Brain microvascular endothelial cell (primary cell): ENCODE results near the gene MLLT6.

Experiments used
- DNase-seq: peaks from one replicate; pipeline ENCODE4 v3.0.0-alpha.2; 2020
- H3K27ac ChIP-seq: fragments of 250-450 bp; sonication (Bioruptor Pico); 2 replicates; pipeline ENCODE4 v1.5.1; 2020; ENCODE audit warnings: mild to moderate bottlenecking, moderate library complexity
- H3K27me3 ChIP-seq: fragments of 250-450 bp; sonication (Bioruptor Pico); replicated peaks from 2 replicates; pipeline ENCODE4 v1.5.1; 2020; ENCODE audit warnings: mild to moderate bottlenecking
- H3K36me3 ChIP-seq: fragments of 250-450 bp; sonication (Bioruptor Pico); replicated peaks from 2 replicates; pipeline ENCODE4 v1.5.1; 2020; ENCODE audit warnings: mild to moderate bottlenecking
- H3K4me3 ChIP-seq: 2 replicates; pipeline ENCODE4 v1.5.1; 2011; ENCODE audit warnings: low read depth, mild to moderate bottlenecking, control low read depth, low read length, moderate library complexity
- CTCF ChIP-seq: IDR thresholded peaks from 2 replicates; pipeline ENCODE4 v1.5.1; 2011; ENCODE audit warnings: low read depth, mild to moderate bottlenecking, moderate library complexity, low read length, control low read depth, inconsistent platforms; ENCODE audit errors: missing control alignments
- in situ Hi-C: cut with HindIII; loops from 2 replicates; pipeline ENCODE4 v1.10.0; 2017; ENCODE audit warnings: low sequenced_read_pairs, low pct_ligation_motif_present

MLLT6 gene

GRCh38 chr17:38685491-38685890, 19.6 kb upstream of the MLLT6 start:
- DNase-seq = no peak
- no peaks in the 10 kb centered on the region for H3K27me3 ChIP-seq
- in situ Hi-C loops = no loop called here
- no peak for TF ChIP-seq CTCF
- no peak overlapping the region for H3K27ac ChIP-seq
- no peaks in the 10 kb centered on the region for H3K36me3 ChIP-seq
- no peak overlapping the region for H3K4me3 ChIP-seq

- TF ChIP-seq CTCF = no peak
- Histone ChIP-seq H3K27me3 (no peaks in the 10 kb centered on the region), H3K36me3 (no peaks in the 10 kb centered on the region), H3K4me3 (no peak overlapping the region), H3K27ac (no peak overlapping the region)
- in situ Hi-C loops = no loop called here
- no peak for DNase-seq
These were observed 17.8 kb upstream of the MLLT6 start for GRCh38 chr17:38687286-38687685.

- in situ Hi-C loops = no loop called here
- no peak overlapping the region for H3K4me3 ChIP-seq
- H3K27me3 ChIP-seq = no peaks in the 10 kb centered on the region
- H3K27ac ChIP-seq = no peak overlapping the region
- TF ChIP-seq CTCF = no peak
- H3K36me3 ChIP-seq = no peaks in the 10 kb centered on the region
- DNase-seq = no peak
These were observed 14.7 kb upstream of the MLLT6 start for GRCh38 chr17:38690386-38690785.

- in situ Hi-C loops = no loop called here
- no peak overlapping the region for H3K27ac ChIP-seq
- no peaks in the 10 kb centered on the region for H3K36me3 ChIP-seq
- no peak for DNase-seq
- H3K4me3 ChIP-seq = no peak overlapping the region
- TF ChIP-seq CTCF = no peak
- H3K27me3 ChIP-seq = no peaks in the 10 kb centered on the region
These were observed 13.9 kb upstream of the MLLT6 start for GRCh38 chr17:38691154-38691553.

- no peak for DNase-seq
- Histone ChIP-seq H3K27ac (no peak overlapping the region), H3K36me3 (no peaks in the 10 kb centered on the region), H3K27me3 (no peaks in the 10 kb centered on the region), H3K4me3 (no peak overlapping the region)
- in situ Hi-C loops = no loop called here
- TF ChIP-seq CTCF = no peak
These were observed 11.3 kb upstream of the MLLT6 start for GRCh38 chr17:38693700-38694329.

- no peak for DNase-seq
- in situ Hi-C loops = no loop called here
- Histone ChIP-seq H3K27me3 (no peaks in the 10 kb centered on the region), H3K36me3 (no peaks in the 10 kb centered on the region), H3K27ac (no peak overlapping the region), H3K4me3 (no peak overlapping the region)
- TF ChIP-seq CTCF = no peak
These were observed 7.8 kb upstream of the MLLT6 start for GRCh38 chr17:38697061-38697820.
